Neural cell (in vitro differentiated cells): ENCODE data around the gene TSPEAR. TPM values are rescaled to one million over a fixed set of nuclear protein-coding genes. Genes with fewer than 3 reads are reported as not detected.

Experiments used
- H2AFZ ChIP-seq: fragments of 200-600, 300-800 bp; sonication (generic), shearing (Covaris generic); 2 replicates; pipeline ENCODE4 v1.6.0; 2014; ENCODE audit warnings: low read depth, mild to moderate bottlenecking, antibody characterized with exemption, low read length, moderate library complexity
- H3F3A ChIP-seq: fragments of 200-600 bp; shearing (Covaris generic); 2 replicates; pipeline ENCODE4 v1.6.1; 2016; ENCODE audit warnings: mild to moderate bottlenecking, moderate library complexity, mixed read lengths, antibody characterized with exemption, low read length; ENCODE audit not compliant: insufficient read depth, poor library complexity, severe bottlenecking
- H3K27ac ChIP-seq: fragments of 200-600, 300-800 bp; sonication (generic), shearing (Covaris generic); 2 replicates; pipeline ENCODE4 v1.5.1; 2014; ENCODE audit warnings: mild to moderate bottlenecking, low read length, moderate library complexity
- H3K27me3 ChIP-seq: fragments of 300-800, 200-600 bp; sonication (generic), shearing (Covaris generic); 2 replicates; pipeline ENCODE4 v1.6.0; 2014; ENCODE audit warnings: mild to moderate bottlenecking, low read depth, low read length, moderate library complexity; ENCODE audit not compliant: insufficient read depth
- H3K36me3 ChIP-seq: fragments of 300-800, 200-600 bp; sonication (generic), shearing (Covaris generic); 2 replicates; pipeline ENCODE4 v1.5.1; 2014; ENCODE audit warnings: mild to moderate bottlenecking, antibody characterized with exemption, low read length, moderate library complexity; ENCODE audit not compliant: insufficient read depth
- H3K4me2 ChIP-seq: fragments of 300-800, 200-600 bp; sonication (generic), shearing (Covaris generic); 2 replicates; pipeline ENCODE4 v1.6.0; 2014; ENCODE audit warnings: mild to moderate bottlenecking, low read length
- H3K4me3 ChIP-seq: fragments of 300-800, 200-600 bp; sonication (generic), shearing (Covaris generic); 2 replicates; pipeline ENCODE4 v1.5.1; 2014; ENCODE audit warnings: mild to moderate bottlenecking, low read length, moderate library complexity
- H3K79me2 ChIP-seq: fragments of 200-600 bp; shearing (Covaris generic); replicated peaks from 2 replicates; pipeline ENCODE4 v1.6.0; 2014; ENCODE audit warnings: mild to moderate bottlenecking, low read length, moderate library complexity; ENCODE audit not compliant: insufficient read depth
- H3K9ac ChIP-seq: fragments of 300-800, 200-600 bp; sonication (generic), shearing (Covaris generic); 2 replicates; pipeline ENCODE4 v1.6.1; 2016; ENCODE audit warnings: mild to moderate bottlenecking, low read length, mixed read lengths
- H3K9me2 ChIP-seq: fragments of 200-600 bp; shearing (Covaris generic); 2 replicates; pipeline ENCODE4 v1.6.1; 2016; ENCODE audit warnings: mild to moderate bottlenecking, low read length, mixed read lengths; ENCODE audit not compliant: insufficient read depth
- H3K9me3 ChIP-seq: fragments of 200-600, 300-800 bp; sonication (generic), shearing (Covaris generic); 2 replicates; pipeline ENCODE4 v1.6.1; 2016; ENCODE audit warnings: mild to moderate bottlenecking, mixed run types, low read length, moderate library complexity, mixed read lengths
- H4K20me1 ChIP-seq: fragments of 200-600 bp; shearing (Covaris generic); 2 replicates; pipeline ENCODE4 v1.6.1; 2016; ENCODE audit warnings: mild to moderate bottlenecking, mixed run types; ENCODE audit not compliant: insufficient read depth
- CTCF ChIP-seq: fragments of 450-650 bp; IDR thresholded peaks from 2 replicates; pipeline ENCODE4 v1.5.1; 2014; ENCODE audit warnings: antibody characterized with exemption, mild to moderate bottlenecking, moderate library complexity; ENCODE audit not compliant: poor library complexity, severe bottlenecking
- EP300 ChIP-seq: fragments of 450-650 bp; conservative IDR thresholded peaks from 2 replicates; pipeline ENCODE4 v1.6.1; 2014; ENCODE audit warnings: antibody characterized with exemption, mild to moderate bottlenecking, moderate library complexity; ENCODE audit not compliant: poor library complexity, severe bottlenecking
- EZH2 ChIP-seq: fragments of 200-600, 300-800 bp; shearing (Covaris generic), sonication (generic); IDR thresholded peaks from 2 replicates; pipeline ENCODE4 v1.6.1; 2014; ENCODE audit warnings: antibody characterized with exemption, low read length, borderline replicate concordance, mild to moderate bottlenecking; ENCODE audit not compliant: insufficient read depth, poor library complexity, severe bottlenecking
- MXI1 ChIP-seq: fragments of 450-650 bp; conservative IDR thresholded peaks from 2 replicates; pipeline ENCODE4 v1.6.1; 2014; ENCODE audit warnings: antibody characterized with exemption, mild to moderate bottlenecking; ENCODE audit not compliant: poor library complexity, severe bottlenecking
- POLR2AphosphoS5 ChIP-seq: IDR thresholded peaks from 2 replicates; pipeline ENCODE4 v1.6.1; 2012
- RAD21 ChIP-seq: fragments of 450-650 bp; conservative IDR thresholded peaks from 2 replicates; pipeline ENCODE4 v1.6.1; 2014; ENCODE audit warnings: antibody characterized with exemption, mild to moderate bottlenecking, moderate library complexity
- REST ChIP-seq: IDR thresholded peaks from 2 replicates; pipeline ENCODE4 v1.6.1; 2012; ENCODE audit warnings: borderline replicate concordance
- SMC3 ChIP-seq: fragments of 450-650 bp; conservative IDR thresholded peaks from 2 replicates; pipeline ENCODE4 v1.6.1; 2014; ENCODE audit warnings: antibody characterized with exemption, mild to moderate bottlenecking, moderate library complexity; ENCODE audit not compliant: poor library complexity
- TAF1 ChIP-seq: IDR thresholded peaks from 2 replicates; pipeline ENCODE4 v1.6.1; 2012; ENCODE audit warnings: low read depth
- polyA plus RNA-seq: library from polyadenylated mRNA; depleted of rRNA; stranded (reverse); fragments of >200 nt; gene quantifications from 2 replicates; pipeline ENCODE4 v1.2.3, GENCODE V29; 2014

Gene TSPEAR
- polyA plus RNA-seq, 1 donor from 2014 or later: 0.19 TPM

- no peaks in the 10 kb centered on the region for H3K27me3 ChIP-seq
- H3K9me3 ChIP-seq: no peaks in the 10 kb centered on the region
- H3K27ac ChIP-seq: no peak overlapping the region
- H3F3A ChIP-seq: no peaks in the 10 kb centered on the region
- H3K9me2 ChIP-seq: no peaks in the 10 kb centered on the region
- H3K36me3 ChIP-seq: no peaks in the 10 kb centered on the region
- no peak overlapping the region for H2AFZ ChIP-seq
- no peak overlapping the region for H3K4me3 ChIP-seq
- H3K4me2 ChIP-seq: no peak overlapping the region
- no peaks in the 10 kb centered on the region for H4K20me1 ChIP-seq
- H3K9ac ChIP-seq: no peak overlapping the region
- TF ChIP-seq CTCF (no peak), SMC3 (no peak), EZH2 (no peak), RAD21 (no peak), MXI1 (no peak), POLR2AphosphoS5 (no peak), TAF1 (no peak), REST (no peak), EP300 (no peak)
- no peaks in the 10 kb centered on the region for H3K79me2 ChIP-seq
These were observed 226.7 kb downstream of the TSPEAR start for GRCh38 chr21:44484498-44485253.

- no peak overlapping the region for H3K27ac ChIP-seq
- TF ChIP-seq EZH2: no peak
- TF ChIP-seq SMC3: no peak
- no peak for TF ChIP-seq TAF1
- no peak for TF ChIP-seq REST
- TF ChIP-seq CTCF: no peak
- TF ChIP-seq POLR2AphosphoS5: no peak
- no peak for TF ChIP-seq RAD21
- no peak for TF ChIP-seq MXI1
- H3K36me3 ChIP-seq: no peaks in the 10 kb centered on the region
- H3K9me3 ChIP-seq: no peaks in the 10 kb centered on the region
- no peaks in the 10 kb centered on the region for H3K9me2 ChIP-seq
- H3F3A ChIP-seq: no peaks in the 10 kb centered on the region
- H3K4me2 ChIP-seq: no peak overlapping the region
- no peaks in the 10 kb centered on the region for H3K79me2 ChIP-seq
- no peaks in the 10 kb centered on the region for H3K27me3 ChIP-seq
- no peaks in the 10 kb centered on the region for H4K20me1 ChIP-seq
- no peak overlapping the region for H3K9ac ChIP-seq
- no peak overlapping the region for H3K4me3 ChIP-seq
- no peak overlapping the region for H2AFZ ChIP-seq
These were observed 227.8 kb downstream of the TSPEAR start for GRCh38 chr21:44483288-44484237.
